PC-3 (cell line): ENCODE results near the gene IL17REL. TPM values are rescaled to one million over a fixed set of nuclear protein-coding genes. Genes with fewer than 3 reads are reported as not detected.

Source experiments
- ATAC-seq: fragments of 200-7000 bp; cut with Tn5 transposase; 2 replicates; pipeline ENCODE4 v1.9.1; 2020; ENCODE audit warnings: mild to moderate bottlenecking, moderate library complexity
- BruUV-seq: library from RNA; stranded (reverse); fragments of 400-500 nt; replicated peaks from 2 replicates; lab custom pipeline; 2021; lab: Mats Ljungman, UMichigan
- CTCF ChIA-PET: fragments of 300-600 bp; sonication (Branson Sonifier 250); formaldehyde crosslinking; loops from one replicate; lab custom pipeline; 2022; ENCODE audit warnings: antibody characterized with exemption; lab: Charles Lee
- POLR2A ChIA-PET: fragments of 300-600 bp; sonication (Branson Sonifier 250); formaldehyde crosslinking; loops from one replicate; lab custom pipeline; 2022; ENCODE audit warnings: antibody characterized with exemption; ENCODE audit not compliant: unreplicated experiment; lab: Charles Lee
- DNase-seq: peaks from one replicate; pipeline ENCODE4 v3.0.0-alpha.2; 2015
- H2AFZ ChIP-seq: fragments of 300-600 bp; sonication (generic); 2 replicates; pipeline ENCODE4 v1.6.0; 2016; ENCODE audit warnings: antibody characterized with exemption, low read length
- H3F3A ChIP-seq: fragments of 300-600 bp; sonication (generic); one replicate; pipeline ENCODE4 v1.6.0; 2017; ENCODE audit warnings: antibody characterized with exemption, low read length, control low read depth, mild to moderate bottlenecking; ENCODE audit not compliant: unreplicated experiment
- H3K27ac ChIP-seq: fragments of 300-600 bp; sonication (generic); 2 replicates; pipeline ENCODE4 v1.5.1; 2016; ENCODE audit warnings: mild to moderate bottlenecking, low read length
- H3K27me3 ChIP-seq: fragments of 300-600 bp; sonication (generic); 2 replicates; pipeline ENCODE4 v1.6.1; 2016; ENCODE audit warnings: low read length, mixed read lengths
- H3K36me3 ChIP-seq: fragments of 300-600 bp; sonication (generic); 2 replicates; pipeline ENCODE4 v1.6.1; 2016; ENCODE audit warnings: low read depth, mixed run types, low read length, mixed read lengths
- H3K4me1 ChIP-seq: fragments of 300-600 bp; sonication (generic); 2 replicates; pipeline ENCODE4 v1.5.1; 2016; ENCODE audit warnings: low read length; ENCODE audit not compliant: insufficient read depth
- H3K4me2 ChIP-seq: fragments of 300-600 bp; sonication (generic); 2 replicates; pipeline ENCODE4 v1.6.0; 2016; ENCODE audit warnings: low read length
- H3K4me3 ChIP-seq: fragments of 300-600 bp; sonication (generic); 2 replicates; pipeline ENCODE4 v1.5.1; 2016; ENCODE audit warnings: mild to moderate bottlenecking, low read length, mixed read lengths
- H3K79me2 ChIP-seq: fragments of 300-600 bp; sonication (generic); 2 replicates; pipeline ENCODE4 v1.6.1; 2017; ENCODE audit warnings: low read length, mixed read lengths
- H3K9ac ChIP-seq: fragments of 300-600 bp; sonication (generic); 2 replicates; pipeline ENCODE4 v1.6.0; 2016; ENCODE audit warnings: mild to moderate bottlenecking, low read length
- H3K9me2 ChIP-seq: fragments of 300-600 bp; sonication (generic); replicated peaks from 2 replicates; pipeline ENCODE4 v1.6.1; 2016; ENCODE audit warnings: mixed run types, low read length, mixed read lengths
- H3K9me3 ChIP-seq: fragments of 300-600 bp; sonication (generic); 2 replicates; pipeline ENCODE4 v1.6.1; 2016; ENCODE audit warnings: low read length, mixed read lengths
- H4K20me1 ChIP-seq: fragments of 300-600 bp; sonication (generic); 2 replicates; pipeline ENCODE4 v1.6.1; 2016; ENCODE audit warnings: low read length, mixed read lengths
- EZH2 ChIP-seq: fragments of 300-600 bp; sonication (generic); IDR thresholded peaks from one replicate; pipeline ENCODE4 v1.6.1; 2017; ENCODE audit warnings: antibody characterized with exemption, mild to moderate bottlenecking, low read length; ENCODE audit not compliant: unreplicated experiment
- EZH2phosphoT487 ChIP-seq: fragments of 300-600 bp; sonication (generic); IDR thresholded peaks from 2 replicates; pipeline ENCODE4 v1.6.1; 2018; ENCODE audit warnings: mild to moderate bottlenecking, antibody characterized with exemption, low read length, borderline replicate concordance
- intact Hi-C: fragments of 100-400 bp; cut with micrococcal nuclease; formaldehyde crosslinking; loops from 2 replicates; pipeline ENCODE4 v1.9.0; 2023
- total RNA-seq: library from RNA; depleted of rRNA; stranded (reverse); fragments of >200 nt; gene quantifications from 2 replicates; pipeline ENCODE4 v1.2.3, GENCODE V29; 2014
- TF ChIP-seq, protein P1 (sequence below): fragments of 300-600 bp; sonication (generic); conservative IDR thresholded peaks from 2 replicates; pipeline ENCODE4 v1.5.1; 2017; ENCODE audit warnings: antibody characterized with exemption, low read depth, mild to moderate bottlenecking, low read length

IL17REL gene
- total RNA-seq, 1 experiment from 2014 or later, result 0.04 TPM

DNA sequence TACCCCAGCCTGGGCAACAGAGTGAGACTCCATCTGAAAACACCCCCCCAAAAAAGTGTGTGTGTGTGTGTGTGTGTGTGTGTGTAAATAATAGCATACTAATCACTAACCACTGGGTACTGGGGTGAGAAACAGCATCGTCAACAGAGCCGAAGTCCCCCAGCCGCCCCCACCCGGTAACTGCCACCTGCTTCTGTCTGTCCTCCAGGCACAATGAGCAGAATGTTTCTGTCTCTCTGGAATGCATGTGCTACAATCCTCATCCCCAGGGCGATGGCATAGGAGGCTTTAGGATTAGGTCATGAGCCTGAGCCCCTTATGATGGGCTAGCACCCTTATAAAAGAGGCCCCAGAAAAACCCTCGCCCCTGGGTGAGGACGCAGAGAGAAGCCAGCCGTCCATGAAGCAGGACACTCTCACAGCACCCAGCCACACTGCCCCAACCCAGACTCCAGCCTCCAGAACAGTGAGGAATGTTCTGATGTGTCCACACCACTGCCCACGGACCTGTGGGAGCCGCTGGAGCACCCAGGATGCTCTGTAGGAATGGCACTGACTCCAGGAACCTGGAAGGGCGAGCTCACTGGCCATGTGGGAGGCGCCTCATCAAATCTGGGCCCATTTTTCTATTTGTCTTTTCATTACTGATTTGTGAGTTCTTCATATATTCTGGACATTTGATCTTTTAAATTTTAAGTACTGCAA is 35.6 kb upstream of the IL17REL start:
- Histone ChIP-seq H3K4me1 (no peaks in the 10 kb centered on the region), H3K9me3 (no peaks in the 10 kb centered on the region), H3F3A (no peaks in the 10 kb centered on the region), H3K27ac (no peak overlapping the region), H2AFZ (no peak overlapping the region), H3K9ac (no peak overlapping the region), H3K4me3 (no peak overlapping the region), H3K36me3 (no peaks in the 10 kb centered on the region), H3K4me2 (no peak overlapping the region), H4K20me1 (no peaks in the 10 kb centered on the region), H3K79me2 (no peaks in the 10 kb centered on the region), H3K27me3 (no peaks in the 10 kb centered on the region), H3K9me2 (no peaks in the 10 kb centered on the region)
- ChIA-PET POLR2A (no interaction called here), CTCF (no interaction called here)
- DNase-seq (no peak), ATAC-seq (no peak)
- no peak for TF ChIP-seq EZH2phosphoT487
- TF ChIP-seq, protein P1, sequence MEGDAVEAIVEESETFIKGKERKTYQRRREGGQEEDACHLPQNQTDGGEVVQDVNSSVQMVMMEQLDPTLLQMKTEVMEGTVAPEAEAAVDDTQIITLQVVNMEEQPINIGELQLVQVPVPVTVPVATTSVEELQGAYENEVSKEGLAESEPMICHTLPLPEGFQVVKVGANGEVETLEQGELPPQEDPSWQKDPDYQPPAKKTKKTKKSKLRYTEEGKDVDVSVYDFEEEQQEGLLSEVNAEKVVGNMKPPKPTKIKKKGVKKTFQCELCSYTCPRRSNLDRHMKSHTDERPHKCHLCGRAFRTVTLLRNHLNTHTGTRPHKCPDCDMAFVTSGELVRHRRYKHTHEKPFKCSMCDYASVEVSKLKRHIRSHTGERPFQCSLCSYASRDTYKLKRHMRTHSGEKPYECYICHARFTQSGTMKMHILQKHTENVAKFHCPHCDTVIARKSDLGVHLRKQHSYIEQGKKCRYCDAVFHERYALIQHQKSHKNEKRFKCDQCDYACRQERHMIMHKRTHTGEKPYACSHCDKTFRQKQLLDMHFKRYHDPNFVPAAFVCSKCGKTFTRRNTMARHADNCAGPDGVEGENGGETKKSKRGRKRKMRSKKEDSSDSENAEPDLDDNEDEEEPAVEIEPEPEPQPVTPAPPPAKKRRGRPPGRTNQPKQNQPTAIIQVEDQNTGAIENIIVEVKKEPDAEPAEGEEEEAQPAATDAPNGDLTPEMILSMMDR, result no peak
- no peak for TF ChIP-seq EZH2
- no TSS peak for BruUV-seq
- intact Hi-C loops, result no loop called here

DNA sequence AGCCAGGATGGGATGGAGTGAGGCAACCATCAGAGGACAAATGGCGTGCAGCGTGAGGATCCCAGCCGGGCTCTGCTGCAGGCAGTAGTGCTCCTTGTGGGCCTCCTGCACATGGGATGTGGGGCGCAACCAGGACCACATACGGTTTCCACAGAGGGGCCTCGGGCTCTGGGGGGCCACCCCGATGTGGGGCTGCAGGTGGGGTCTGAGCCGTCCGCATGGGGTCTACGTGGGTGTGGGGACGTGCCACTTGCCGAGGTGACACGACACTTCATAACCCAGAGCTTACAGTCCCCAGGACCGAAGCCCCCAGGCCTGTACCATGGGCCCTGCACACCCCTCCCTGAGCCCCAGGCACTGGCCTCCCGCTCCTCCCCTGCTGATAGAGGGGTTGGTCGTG is 34.8 kb upstream of the IL17REL start:
- no peak overlapping the region for H3K27ac ChIP-seq
- no peaks in the 10 kb centered on the region for H3K4me1 ChIP-seq
- H3K79me2 ChIP-seq, result no peaks in the 10 kb centered on the region
- no peak for ATAC-seq
- H3K9ac ChIP-seq, result no peak overlapping the region
- H3K4me2 ChIP-seq, result no peak overlapping the region
- no peak for TF ChIP-seq EZH2
- TF ChIP-seq, protein P1, result no peak
- TF ChIP-seq EZH2phosphoT487, result no peak
- no peaks in the 10 kb centered on the region for H3K27me3 ChIP-seq
- no peaks in the 10 kb centered on the region for H3K9me3 ChIP-seq
- no peaks in the 10 kb centered on the region for H3F3A ChIP-seq
- ChIA-PET CTCF (no interaction called here), POLR2A (no interaction called here)
- no peak overlapping the region for H2AFZ ChIP-seq
- H3K4me3 ChIP-seq, result no peak overlapping the region
- no peaks in the 10 kb centered on the region for H3K9me2 ChIP-seq
- intact Hi-C loops, result no loop called here
- H3K36me3 ChIP-seq, result no peaks in the 10 kb centered on the region
- no TSS peak for BruUV-seq
- H4K20me1 ChIP-seq, result no peaks in the 10 kb centered on the region
- no peak for DNase-seq

DNA sequence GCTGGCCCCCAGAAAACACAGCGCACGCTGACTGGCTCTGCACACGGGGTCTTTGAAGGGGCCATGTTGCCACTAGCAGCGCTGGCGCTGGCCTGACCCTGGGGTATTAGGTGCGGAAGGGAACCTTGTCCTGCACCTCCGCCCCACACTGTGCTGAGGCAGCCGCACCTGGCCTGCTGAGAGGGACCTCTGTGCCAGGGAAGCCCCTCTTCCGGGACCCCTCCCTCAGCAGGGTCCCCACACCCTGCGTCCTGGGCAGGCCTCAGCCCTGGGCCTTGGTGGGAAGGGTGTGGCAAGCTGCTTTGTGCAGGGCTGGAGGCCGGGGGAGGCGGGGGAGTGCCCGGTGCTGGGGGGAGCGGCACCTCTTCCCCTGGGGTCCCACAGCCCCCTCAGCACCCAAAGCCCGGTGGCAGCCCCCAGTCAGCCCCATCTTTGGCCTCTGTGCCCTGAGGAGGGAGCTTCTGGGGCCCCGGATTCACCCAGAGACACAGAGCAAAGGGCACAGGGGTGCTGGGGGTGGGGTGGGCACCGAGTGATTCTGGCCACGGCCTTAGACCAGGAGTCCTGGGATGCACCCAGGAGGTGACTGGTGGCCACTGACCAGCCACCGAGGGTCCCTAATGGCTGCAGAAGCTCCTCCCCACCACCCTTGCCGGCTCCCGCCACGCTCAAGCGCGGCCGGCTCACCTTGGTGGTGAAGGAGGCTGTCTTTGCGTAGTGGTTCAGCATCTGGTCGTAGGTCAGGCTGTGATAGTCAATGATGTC is 34.1 kb upstream of the IL17REL start:
- Histone ChIP-seq H3K9me2 (no peaks in the 10 kb centered on the region), H3K79me2 (no peaks in the 10 kb centered on the region), H4K20me1 (no peaks in the 10 kb centered on the region), H3K4me1 (no peaks in the 10 kb centered on the region), H3K9me3 (no peaks in the 10 kb centered on the region), H3F3A (no peaks in the 10 kb centered on the region), H3K4me2 (no peak overlapping the region), H2AFZ (no peak overlapping the region), H3K36me3 (no peaks in the 10 kb centered on the region), H3K27ac (no peak overlapping the region), H3K4me3 (no peak overlapping the region), H3K9ac (no peak overlapping the region), H3K27me3 (no peaks in the 10 kb centered on the region)
- no peak for ATAC-seq
- BruUV-seq, result no TSS peak
- intact Hi-C loops, result no loop called here
- CTCF ChIA-PET, result no interaction called here
- no peak for DNase-seq
- POLR2A ChIA-PET, result no interaction called here
- no peak for TF ChIP-seq EZH2phosphoT487
- TF ChIP-seq, protein P1, result no peak
- TF ChIP-seq EZH2, result no peak
